Suprapubic skin (tissue), 4 donors: ENCODE measurements around the gene ELMO1. TPM values are rescaled to one million over a fixed set of nuclear protein-coding genes. Genes with fewer than 3 reads are reported as not detected.

ENCODE experiments used
- DNase-seq, 2 donors: peaks; one replicate each; pipeline ENCODE4 v3.0.0-alpha.2; 2019; ENCODE audit warnings: low spot score in 2 of 2
- H3K27ac ChIP-seq: fragments of 200-600 bp; sonication (generic); one replicate; pipeline ENCODE4 v1.5.1; 2019
- H3K27me3 ChIP-seq: fragments of 200-600 bp; sonication (generic); one replicate; pipeline ENCODE4 v1.5.1; 2019
- H3K36me3 ChIP-seq: fragments of 200-600 bp; sonication (generic); one replicate; pipeline ENCODE4 v1.5.1; 2019
- H3K4me1 ChIP-seq: fragments of 200-600 bp; sonication (generic); one replicate; pipeline ENCODE4 v1.5.1; 2019
- H3K4me3 ChIP-seq: fragments of 200-600 bp; sonication (generic); one replicate; pipeline ENCODE4 v1.5.1; 2019; ENCODE audit warnings: mild to moderate bottlenecking
- H3K9me3 ChIP-seq: fragments of 200-600 bp; sonication (generic); one replicate; pipeline ENCODE4 v1.5.1; 2019
- CTCF ChIP-seq, 2 donors: fragments of 200-600 bp in 1 of 2; fragments of 450-650 bp in 1 of 2; sonication (generic) in 1 of 2; IDR thresholded peaks; one replicate each; pipeline ENCODE4 v1.5.1; 2016 to 2019; ENCODE audit warnings: antibody characterized with exemption in 2 of 2, mild to moderate bottlenecking in 1 of 2, moderate library complexity in 1 of 2
- EP300 ChIP-seq: sonication (generic); formaldehyde crosslinking; IDR thresholded peaks from one replicate; pipeline ENCODE4 v1.6.1; 2017; ENCODE audit warnings: antibody characterized with exemption
- POLR2A ChIP-seq, 2 donors: fragments of 450-650 bp; IDR thresholded peaks; one replicate each; pipeline ENCODE4 v1.6.1; 2017; ENCODE audit warnings: antibody characterized with exemption in 2 of 2, mild to moderate bottlenecking in 2 of 2, moderate library complexity in 2 of 2
- POLR2AphosphoS5 ChIP-seq, 3 donors: sonication (generic); formaldehyde crosslinking; IDR thresholded peaks; one replicate each; pipeline ENCODE4 v1.6.1; 2017; ENCODE audit warnings: antibody characterized with exemption in 3 of 3
- WGBS: methylation state at CpG from one replicate; pipeline ENCODE4 v1.1.5; 2018; 5-methylcytosine and 5-hydroxymethylcytosine counted together
- total RNA-seq, 4 donors: library from RNA; depleted of rRNA; stranded (reverse); fragments of >200 nt; gene quantifications; one replicate each; pipeline ENCODE4 v1.1.0, GENCODE V29; 2016

ELMO1 gene
- total RNA-seq, 4 donors from 2014 or later: 9.8 to 49.6 (median 22.2) TPM

DNA sequence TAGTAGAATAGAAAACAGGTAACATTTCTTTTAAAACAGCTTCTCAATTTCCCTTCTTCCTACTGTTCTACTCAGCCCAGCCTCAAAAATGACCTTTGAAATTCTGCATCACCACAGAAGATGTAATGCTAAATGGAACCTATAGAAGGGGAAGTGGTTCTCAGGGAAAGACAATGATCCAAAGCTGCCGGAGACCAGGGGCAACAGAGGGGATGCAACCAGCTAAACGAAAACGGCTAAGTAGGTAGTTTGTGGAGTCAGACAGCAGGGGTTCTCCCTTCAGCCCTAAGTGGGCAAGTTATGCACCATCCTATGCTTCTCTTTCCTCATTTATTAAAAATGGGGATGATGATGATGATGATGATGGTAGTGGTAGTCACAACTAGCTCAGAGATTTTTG is 214.3 kb downstream of the ELMO1 start:
- no peaks in the 10 kb centered on the region for H3K36me3 ChIP-seq
- no peaks in the 10 kb centered on the region for H3K27me3 ChIP-seq
- no peak for TF ChIP-seq POLR2A (IDR thresholded peaks at IDR 0.05)
- no peak for TF ChIP-seq CTCF (IDR thresholded peaks at IDR 0.05)
- no peak for TF ChIP-seq EP300
- TF ChIP-seq POLR2AphosphoS5 (IDR thresholded peaks at IDR 0.05): no peak
- WGBS: 64% methylated on average over 3 of the region's 3 CpGs
- H3K9me3 ChIP-seq: no peaks in the 10 kb centered on the region
- H3K4me1 ChIP-seq: no peaks in the 10 kb centered on the region
- H3K27ac ChIP-seq: no peak overlapping the region
- H3K4me3 ChIP-seq: no peak overlapping the region
- no peak for DNase-seq

DNA sequence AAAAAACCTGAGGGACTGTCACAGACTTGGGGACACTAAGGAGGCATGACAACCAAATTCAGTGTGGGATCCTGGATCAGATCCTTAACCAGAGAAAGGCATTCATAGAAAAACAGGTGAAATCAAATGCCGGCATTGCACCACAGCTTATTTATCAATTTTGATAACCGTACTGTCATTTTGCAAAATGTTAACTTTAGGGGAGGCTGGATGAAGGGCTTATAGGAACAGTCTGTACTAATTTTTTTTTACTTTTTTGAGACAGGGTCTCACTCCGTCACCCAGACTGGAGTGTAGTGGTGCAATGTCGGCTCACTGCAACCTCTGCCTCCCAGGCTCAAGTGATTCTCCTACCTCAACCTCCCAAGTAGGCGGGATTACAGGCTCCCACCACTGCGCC is 217.1 kb downstream of the ELMO1 start:
- WGBS: 99% methylated on average over 6 of the region's 6 CpGs
- Histone ChIP-seq H3K9me3 (no peaks in the 10 kb centered on the region), H3K4me1 (no peaks in the 10 kb centered on the region), H3K36me3 (no peaks in the 10 kb centered on the region), H3K27ac (no peak overlapping the region), H3K27me3 (no peaks in the 10 kb centered on the region), H3K4me3 (no peak overlapping the region)
- DNase-seq: no peak
- TF ChIP-seq CTCF (IDR thresholded peaks at IDR 0.05): no peak
- no peak for TF ChIP-seq POLR2AphosphoS5 (IDR thresholded peaks at IDR 0.05)
- TF ChIP-seq EP300: no peak
- no peak for TF ChIP-seq POLR2A (IDR thresholded peaks at IDR 0.05)

DNA sequence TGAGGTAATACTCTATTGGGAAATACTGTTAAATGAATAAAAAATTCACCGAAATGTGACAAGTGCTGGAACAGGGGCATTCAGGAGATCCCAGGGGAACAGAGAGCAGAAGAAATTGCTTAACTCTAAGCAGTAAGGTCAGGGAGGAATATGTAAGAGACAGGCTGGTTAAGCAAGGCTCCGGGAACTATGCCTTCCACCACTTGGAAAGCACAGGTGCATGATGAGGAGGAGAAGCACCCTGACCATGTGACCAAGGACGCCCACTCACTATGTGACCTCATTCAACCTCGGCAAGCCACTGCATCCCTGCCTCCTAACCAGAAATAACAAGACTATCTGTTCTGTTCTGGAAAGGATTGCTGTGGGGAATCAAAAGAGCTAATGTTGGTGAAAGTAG is 218.4 kb downstream of the ELMO1 start:
- no peak for DNase-seq
- Histone ChIP-seq H3K27me3 (no peaks in the 10 kb centered on the region), H3K4me1 (no peaks in the 10 kb centered on the region), H3K4me3 (no peak overlapping the region), H3K36me3 (no peaks in the 10 kb centered on the region), H3K27ac (no peak overlapping the region), H3K9me3 (no peaks in the 10 kb centered on the region)
- TF ChIP-seq CTCF (IDR thresholded peaks at IDR 0.05) (no peak), POLR2A (IDR thresholded peaks at IDR 0.05) (no peak), POLR2AphosphoS5 (IDR thresholded peaks at IDR 0.05) (peak in 2 of 3 donors; percentile 31 to 62)
- 60% methylated on average over 4 of the region's 4 CpGs for WGBS

- Histone ChIP-seq H3K4me1 (no peaks in the 10 kb centered on the region), H3K9me3 (no peaks in the 10 kb centered on the region), H3K27ac (no peak overlapping the region), H3K36me3 (no peaks in the 10 kb centered on the region), H3K4me3 (no peak overlapping the region), H3K27me3 (no peaks in the 10 kb centered on the region)
- no peak for DNase-seq
- TF ChIP-seq POLR2A (IDR thresholded peaks at IDR 0.05): no peak
- TF ChIP-seq EP300: no peak
- TF ChIP-seq CTCF (IDR thresholded peaks at IDR 0.05): no peak
- WGBS: 55% methylated on average over 1 of the region's 1 CpG
These were observed 219.3 kb downstream of the ELMO1 start for GRCh38 chr7:37229381-37229780.

DNA sequence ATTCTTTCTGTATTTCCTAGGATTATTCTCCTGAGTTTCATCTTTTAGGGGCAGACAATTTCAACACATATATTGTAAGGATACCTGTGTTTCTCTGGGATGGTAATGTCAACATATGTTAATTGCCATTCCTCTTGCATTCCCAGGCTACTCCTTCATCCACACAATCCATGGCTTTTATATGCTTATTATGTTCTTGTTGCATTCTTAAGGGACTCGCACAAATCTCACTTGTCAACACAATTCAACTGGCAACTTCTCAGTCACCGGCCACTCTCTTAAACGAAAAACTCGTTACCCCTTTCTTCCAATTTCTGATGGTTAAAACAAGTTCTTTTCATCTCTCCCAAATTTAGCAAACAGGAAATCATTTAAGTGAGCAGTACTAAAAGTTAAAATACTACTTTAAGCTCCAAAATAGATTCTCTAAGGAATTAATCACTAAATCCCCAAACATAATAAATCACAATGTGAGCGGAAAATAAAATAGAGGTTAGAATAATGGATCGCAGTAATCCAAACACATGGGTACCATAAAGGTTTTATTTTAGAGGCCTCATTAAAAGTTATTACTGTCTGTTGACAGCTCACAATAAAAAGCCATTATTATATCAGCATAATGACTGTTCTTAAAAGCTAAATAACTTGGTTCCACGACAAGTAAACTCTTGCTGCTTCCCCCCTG is 223.2 kb downstream of the ELMO1 start:
- Histone ChIP-seq H3K4me1 (no peaks in the 10 kb centered on the region), H3K27me3 (no peaks in the 10 kb centered on the region), H3K27ac (no peak overlapping the region), H3K4me3 (no peak overlapping the region), H3K9me3 (no peaks in the 10 kb centered on the region), H3K36me3 (peaks cover 9% of the 10 kb centered on the region)
- no peak for TF ChIP-seq EP300
- TF ChIP-seq POLR2AphosphoS5 (IDR thresholded peaks at IDR 0.05): no peak
- no peak for TF ChIP-seq POLR2A (IDR thresholded peaks at IDR 0.05)
- no peak for TF ChIP-seq CTCF (IDR thresholded peaks at IDR 0.05)
- WGBS: 60% methylated on average over 7 of the region's 7 CpGs
- no peak for DNase-seq
